NCI-H2107 treated with DMSO at 0.1 percent for 48 hours (cell line): Measurements from ENCODE around the gene ATP6V1F.

Experiments
- DNase-seq: peaks from one replicate; lab custom pipeline; 2025; ENCODE audit not compliant: unreplicated experiment; lab: John Stamatoyannopoulos, UW

Gene ATP6V1F, protein sequence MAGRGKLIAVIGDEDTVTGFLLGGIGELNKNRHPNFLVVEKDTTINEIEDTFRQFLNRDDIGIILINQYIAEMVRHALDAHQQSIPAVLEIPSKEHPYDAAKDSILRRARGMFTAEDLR

DNA sequence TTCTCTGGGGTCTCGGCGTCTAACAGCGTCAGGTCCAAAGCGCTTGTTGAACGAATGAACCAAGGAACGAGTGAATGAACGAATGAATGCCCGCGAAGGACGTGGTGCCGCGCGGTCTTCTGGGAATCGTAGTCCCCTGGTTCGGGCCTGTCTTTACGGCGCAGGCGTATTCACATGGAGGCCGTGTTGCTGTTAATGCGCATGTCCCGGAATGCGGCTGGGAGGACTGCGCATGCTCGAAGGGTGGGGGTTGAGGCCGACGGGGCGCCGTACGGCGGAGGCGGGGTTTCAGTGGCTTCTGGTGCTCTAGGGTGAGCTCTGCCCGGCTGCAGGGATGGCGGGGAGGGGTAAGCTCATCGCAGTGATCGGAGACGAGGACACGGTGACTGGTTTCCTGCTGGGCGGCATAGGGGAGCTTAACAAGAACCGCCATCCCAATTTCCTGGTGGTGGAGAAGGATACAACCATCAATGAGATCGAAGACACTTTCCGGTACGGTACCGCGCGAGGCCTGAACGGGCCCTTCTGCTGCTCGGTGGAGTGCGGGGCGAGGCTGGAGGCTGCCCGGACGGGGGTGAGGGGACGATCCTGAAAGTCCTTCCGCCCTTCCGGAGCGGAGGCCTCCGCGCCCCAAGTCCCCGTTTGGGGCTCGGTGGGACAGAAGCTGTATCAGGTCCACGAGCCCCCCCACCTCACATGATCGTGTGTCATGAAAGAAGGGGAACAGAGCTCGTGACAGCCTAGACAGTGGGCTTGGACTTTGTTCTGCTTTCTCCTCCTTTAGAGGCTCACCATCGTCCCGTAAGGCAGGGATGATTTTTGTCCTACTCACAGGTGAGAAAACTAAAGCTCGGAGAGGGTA lies at the start of gene ATP6V1F:
TSS of gene ATP6V1F (plus strand) at position 286 of the 862 bp plus-strand sequence. CDS start at position 335, 49 bp downstream.
- DNase-seq = peak; percentile 98

DNA sequence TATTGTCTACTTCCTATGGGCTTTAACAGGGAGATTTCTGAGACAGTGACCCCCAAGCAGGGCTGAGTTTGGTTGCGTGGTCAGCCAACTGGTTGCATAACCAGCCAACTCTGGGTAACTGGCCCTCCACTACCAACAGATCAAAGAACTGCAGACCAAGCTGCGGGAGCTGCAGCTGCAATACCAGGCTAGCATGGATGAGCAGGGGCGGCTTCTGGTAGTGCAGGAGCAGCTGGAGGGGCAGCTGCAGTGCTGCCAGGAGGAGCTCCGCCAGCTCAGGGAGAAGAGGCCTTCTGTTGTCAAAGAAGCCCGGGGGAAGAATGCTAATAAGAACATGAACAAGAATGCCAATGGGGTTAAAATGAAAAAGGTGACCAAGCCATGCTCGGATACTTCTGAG lies 48.2 kb upstream of the ATP6V1F start:
- DNase-seq = no peak

DNA sequence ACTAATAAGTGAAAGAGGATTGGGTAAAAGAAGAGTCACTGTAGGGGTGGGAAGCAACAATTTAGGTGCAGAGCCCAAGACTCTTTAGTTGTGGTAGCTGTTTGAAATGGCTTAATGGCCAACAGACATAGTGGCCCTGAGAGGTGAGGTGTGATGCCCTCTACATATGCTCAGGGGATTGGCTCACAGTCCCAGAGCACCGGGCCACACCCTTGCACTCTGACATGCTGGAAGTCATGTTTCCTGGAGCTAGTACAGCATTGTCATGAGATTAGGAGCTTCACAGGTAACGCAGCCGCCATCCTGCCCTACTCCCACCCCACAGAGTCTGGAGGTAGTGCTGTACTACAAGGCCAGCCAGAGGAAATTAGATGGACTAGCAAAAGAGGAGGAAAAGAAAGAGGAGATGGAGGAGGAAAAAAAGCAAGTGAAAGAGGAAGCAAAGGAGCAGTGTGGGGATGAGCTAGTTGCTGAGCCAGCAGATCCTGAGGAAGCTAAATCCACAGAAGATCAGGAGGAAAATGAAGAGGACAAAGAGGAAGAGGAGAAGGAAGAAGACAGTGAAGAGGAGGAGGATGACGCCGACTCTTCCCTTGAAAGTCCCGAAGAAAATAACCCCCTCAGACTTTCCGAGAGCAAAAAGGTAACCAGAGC lies 47.2 kb upstream of the ATP6V1F start:
- no peak for DNase-seq

DNA sequence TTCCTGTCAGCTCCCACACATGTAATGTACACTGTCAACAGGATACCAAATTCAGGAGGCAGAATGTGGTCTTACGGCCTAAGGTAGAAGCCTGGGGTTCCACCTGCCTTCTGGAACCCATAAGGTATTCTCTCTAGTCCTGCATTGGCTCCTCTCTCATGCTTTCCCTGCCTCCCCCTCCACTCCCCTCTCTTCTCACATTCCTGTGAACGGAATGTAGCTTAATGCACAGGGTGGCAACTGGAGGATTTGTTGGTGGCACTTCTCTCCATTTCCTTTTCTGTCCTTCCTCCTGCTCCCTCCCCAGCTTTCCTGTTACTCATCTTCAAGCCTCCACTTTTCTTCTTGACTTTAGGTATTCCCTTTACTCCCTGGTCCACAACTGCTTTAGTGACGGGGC lies 44.0 kb upstream of the ATP6V1F start:
- DNase-seq = no peak

DNA sequence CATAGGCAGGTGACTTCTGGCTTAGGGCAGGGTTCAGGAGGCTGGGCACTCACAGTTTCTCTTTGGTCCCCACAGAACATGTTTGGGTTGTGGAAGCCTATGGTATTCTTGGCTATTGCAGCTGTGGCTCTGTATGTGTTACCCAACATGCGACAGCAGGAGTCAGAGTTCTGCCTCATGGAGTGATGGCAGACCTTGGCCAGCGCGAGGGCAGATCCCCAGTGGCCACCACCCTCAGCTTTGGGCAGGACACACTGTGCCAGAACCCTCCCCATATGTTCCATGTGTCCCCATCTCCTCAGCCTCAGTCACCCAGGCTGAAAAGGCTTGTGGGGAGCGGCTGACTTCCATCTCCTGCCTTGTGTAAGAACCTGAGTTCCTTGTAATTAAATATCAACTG lies 40.9 kb upstream of the ATP6V1F start:
- DNase-seq = no peak

DNA sequence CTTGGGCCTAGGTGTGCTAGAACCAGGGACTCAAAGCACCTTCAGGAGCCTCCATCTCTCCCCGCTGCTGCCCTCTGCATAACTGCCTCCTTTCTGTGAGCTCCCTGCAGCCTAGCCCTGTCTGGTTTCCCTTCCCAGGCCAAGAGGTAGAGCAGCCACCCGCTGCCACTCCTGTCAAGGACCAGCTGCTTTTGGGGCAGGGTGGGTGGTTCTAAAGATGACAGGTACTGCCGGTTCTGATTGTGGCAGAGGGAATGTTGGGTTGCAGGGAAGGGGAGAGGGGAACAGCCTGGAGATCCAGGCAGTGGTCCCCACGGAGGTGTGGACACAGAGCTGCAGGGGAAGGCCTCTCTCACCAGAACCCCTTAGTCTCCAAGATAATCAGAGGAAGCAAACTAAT lies 36.1 kb upstream of the ATP6V1F start:
- DNase-seq = no peak

DNA sequence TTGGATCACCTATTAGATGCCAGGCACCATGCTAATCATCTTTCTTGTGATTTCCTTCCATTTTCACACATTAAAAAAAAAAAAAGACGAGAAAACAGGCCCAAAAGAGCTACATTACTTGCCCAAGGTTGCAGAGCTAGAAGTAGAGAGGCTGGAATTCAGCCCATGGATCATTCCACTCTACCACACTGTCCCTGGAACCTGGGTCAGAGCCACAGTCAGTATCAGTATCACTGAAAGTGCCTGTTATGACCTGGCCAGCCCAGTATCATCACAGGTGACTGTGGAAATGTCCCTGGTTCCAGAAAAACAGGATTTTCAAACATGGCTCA lies 35.8 kb upstream of the ATP6V1F start:
- DNase-seq = no peak

DNA sequence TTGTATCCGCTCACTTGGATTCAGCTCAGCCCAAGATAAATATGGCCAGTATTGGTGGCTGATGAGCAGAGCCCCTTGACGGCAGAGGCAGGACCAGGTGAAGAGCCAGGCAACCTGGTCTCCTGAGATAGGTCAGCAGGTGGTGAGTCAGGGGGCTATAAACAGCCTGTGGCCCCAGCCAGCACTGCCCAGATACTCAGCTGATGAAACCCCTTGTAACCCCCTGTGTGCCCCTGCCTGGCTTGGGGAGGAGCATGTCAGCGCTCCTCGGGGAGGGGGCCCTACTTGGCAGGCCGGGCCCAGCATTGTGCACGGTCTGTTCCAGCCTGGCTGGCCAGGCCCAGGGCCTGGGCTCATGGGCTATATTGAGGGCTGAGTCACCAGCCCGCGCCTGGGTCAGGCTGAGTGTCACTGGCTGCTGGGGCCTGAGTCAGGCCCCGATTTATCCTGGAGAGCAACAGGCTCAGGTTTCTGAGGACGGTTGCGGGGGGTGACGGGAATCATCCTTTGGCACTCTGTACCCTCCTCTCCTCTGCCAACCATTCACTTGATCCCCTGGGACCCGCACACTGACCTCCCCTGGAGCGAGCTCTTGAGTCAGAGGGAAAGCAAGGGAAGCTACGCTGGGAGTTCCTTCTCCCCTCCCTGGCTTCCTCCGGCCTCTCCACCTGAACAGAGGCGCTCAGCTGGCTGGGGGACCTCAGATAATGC lies 35.3 kb upstream of the ATP6V1F start:
- DNase-seq = peak; percentile 8

DNA sequence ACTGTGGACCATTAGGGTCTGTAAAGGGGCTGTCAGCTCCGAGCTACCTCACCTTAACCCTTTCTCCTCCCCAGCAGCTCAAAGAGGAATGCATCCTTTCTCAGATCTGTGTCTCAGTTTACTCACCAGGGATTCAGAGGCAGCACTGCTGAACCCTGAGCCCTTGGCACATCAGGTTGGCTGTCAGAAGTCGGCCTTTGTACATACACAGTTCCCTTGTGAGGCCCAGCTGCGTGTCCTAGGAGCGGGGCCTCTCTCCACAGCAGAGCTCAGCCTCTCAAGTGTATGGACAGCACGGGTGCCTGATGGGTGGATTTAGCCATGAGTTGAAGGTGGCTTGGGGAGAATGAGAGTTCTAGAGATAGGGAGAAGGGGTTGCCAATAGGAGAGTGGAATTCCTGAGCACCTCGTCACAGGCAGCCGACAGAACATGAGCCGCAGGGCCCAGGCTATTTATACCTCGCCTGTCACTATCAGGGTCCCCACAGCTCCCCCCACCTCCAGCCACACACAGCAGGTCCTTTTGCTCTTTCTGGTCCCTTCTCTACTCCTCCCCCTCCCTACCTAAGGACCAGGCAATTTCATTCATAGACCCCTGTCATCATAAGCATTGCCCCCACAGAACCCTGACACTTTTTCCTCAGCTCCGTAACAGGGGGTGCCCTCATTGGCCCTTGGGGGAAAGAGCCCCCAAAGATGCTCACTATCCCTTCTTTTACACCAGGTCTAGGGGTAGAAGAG lies 34.5 kb upstream of the ATP6V1F start:
- DNase-seq = no peak

DNA sequence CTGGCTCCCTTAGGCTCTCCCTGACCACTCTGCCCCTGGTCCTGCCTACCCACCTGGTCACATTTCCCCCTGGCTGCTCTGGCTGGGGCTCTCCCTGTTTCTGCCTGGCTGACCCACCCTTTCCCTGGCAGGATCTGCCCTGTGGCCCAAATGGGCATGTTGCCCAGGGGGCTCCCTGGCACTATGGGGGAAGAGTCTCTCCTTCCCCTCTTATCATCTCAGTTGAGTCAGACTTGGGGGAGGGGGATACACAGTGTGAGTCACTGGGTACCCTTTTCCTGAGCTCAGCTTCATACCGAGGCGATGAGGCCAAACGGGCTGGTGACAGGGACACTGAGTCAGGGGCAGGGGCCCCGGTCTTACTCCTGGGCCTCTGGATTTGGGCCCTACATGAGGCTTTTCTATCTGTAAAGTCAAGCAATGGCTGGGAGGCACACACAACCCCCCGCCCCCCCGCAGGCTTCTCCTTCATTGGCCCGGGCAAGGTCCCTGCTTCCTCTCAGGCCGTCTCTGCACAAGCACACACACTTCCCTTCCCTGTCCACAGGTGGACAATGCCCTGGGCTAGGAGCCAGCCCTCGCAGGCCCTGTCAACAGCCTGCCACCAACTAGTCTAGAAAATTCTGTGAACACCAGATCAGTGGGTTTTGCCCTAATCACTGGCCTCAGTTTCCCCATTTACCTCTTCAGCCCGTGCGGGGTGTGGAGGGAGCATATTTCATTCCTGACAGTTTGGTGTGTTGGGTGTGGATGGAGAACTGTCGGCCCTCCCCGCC lies 33.1 kb upstream of the ATP6V1F start:
- DNase-seq = no peak

DNA sequence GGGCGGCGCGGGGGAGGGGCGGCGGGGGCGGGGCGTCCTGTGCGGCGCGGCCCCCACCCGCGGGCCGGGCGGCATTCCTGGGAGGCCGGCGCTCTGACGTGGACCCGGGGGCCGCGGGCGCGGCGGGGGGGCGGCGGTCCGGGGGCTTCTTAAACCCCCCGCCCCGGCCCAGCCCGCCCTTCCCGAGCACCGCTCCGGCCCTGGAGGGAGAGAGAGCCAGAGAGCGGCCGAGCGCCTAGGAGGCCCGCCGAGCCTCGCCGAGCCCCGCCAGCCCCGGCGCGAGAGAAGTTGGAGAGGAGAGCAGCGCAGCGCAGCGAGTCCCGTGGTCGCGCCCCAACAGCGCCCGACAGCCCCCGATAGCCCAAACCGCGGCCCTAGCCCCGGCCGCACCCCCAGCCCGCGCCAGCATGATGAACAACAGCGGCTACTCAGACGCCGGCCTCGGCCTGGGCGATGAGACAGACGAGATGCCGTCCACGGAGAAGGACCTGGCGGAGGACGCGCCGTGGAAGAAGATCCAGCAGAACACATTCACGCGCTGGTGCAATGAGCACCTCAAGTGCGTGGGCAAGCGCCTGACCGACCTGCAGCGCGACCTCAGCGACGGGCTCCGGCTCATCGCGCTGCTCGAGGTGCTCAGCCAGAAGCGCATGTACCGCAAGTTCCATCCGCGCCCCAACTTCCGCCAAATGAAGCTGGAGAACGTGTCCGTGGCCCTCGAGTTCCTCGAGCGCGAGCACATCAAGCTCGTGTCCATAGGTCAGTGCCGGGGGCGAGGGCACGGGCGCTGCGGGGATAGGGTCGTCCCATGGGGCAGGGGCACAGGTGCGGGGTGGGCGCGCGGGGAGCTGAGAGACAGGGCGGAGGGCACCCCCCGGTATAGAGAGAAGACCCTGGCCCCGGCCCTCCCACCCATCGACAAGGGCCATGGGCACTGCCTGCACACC lies 32.2 kb upstream of the ATP6V1F start, which contains the start of gene FLNC:
TSS of gene FLNC (plus strand) at position 176 of the 947 bp plus-strand sequence. CDS start at position 408, 232 bp downstream.
- no peak for DNase-seq

DNA sequence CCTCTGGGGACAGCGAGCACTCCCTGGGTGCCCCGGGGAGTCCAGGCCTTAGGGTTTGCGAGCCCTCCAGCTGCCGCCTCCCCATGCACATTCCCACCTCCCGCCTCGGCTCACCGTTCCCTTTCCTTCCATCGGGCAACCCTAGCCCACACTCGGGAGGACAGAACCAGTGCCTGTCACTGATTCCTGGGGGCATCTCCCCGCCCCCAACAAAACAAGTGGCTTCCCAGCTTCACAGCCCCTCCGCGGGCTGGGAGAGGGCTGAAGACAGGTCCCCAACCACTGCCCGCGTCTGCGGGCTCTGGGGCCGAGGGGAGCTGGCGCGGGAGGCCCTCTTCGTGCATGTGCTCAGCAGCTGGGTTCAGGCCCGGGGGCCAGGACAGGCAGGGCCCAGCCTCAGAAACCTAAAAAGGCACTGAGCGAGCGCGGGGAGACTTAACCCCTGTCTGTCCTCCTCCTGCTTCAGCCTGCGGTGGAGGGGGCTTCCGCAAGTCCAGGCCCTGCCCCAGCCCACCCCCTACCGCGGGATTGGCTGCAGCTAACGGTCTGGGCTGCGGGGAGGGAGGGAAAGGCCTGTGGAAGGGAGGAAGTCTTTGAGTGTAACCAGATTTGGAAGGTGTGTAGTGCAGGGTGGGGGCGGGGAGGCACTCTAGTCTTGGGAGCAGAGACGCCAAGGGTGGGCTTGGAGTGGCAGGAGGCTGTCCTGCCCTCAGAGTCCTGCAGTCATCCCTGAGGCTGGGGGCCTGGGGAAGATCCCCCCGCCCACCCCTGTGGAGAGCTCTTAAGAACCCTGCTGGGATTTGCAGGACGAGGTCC lies 31.3 kb upstream of the ATP6V1F start:
- no peak for DNase-seq

DNA sequence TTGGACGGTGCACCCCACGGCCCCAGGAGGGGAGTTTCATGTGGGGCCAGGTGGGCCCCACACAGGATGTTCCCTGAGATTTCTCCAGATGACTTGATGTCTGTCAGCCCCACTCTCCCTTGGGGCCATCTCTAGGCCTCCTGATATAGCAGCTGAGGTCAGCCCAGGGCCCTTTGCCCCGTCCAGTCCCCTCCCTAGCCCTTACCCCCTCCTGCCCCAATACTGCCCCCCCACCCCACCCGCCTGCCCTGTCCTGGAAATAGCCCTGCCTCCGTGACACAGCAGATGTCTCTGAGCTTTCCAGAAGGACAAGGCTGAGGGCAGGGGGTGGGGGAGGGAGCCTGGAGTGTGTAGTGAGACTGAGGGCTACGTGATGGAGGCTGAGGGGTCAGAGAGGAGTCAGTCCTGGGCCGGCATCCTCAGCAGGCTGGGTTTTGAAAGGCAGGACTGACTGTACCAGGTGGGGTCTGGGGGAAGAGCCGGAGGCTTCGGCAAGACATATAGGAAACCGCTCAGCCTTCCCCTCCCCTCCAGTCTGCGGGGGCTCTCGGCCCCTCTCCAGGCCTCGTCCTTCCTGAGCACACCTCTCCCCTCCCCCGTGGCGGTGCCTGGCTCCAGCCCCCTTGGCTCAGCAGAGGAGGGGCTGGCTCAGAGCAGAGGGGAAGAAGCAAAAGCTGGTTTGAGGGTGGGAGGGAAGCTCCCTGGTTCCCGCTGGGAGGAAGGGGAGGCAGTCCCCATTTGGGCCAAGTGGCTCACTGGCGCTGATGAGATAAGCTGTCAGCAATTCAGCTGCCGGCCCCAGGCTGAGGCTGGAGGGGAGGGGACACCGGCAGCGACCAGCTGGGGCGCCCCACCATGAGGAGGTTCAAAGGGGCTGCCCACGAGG lies 30.4 kb upstream of the ATP6V1F start:
- no peak for DNase-seq

DNA sequence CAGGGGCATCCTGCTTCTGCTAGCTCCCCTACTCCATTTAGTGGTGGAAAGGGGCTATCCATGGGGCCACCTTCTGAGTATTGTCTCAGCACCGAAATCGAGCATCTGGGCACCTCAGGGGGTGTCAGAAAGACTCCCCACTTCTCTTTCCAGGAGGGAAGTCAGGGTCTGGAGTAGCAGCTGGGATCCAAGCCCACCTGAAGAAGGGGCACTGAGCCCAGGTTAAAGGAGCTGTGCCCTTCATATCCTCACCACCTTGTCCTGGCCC lies 29.8 kb upstream of the ATP6V1F start:
- DNase-seq = no peak

DNA sequence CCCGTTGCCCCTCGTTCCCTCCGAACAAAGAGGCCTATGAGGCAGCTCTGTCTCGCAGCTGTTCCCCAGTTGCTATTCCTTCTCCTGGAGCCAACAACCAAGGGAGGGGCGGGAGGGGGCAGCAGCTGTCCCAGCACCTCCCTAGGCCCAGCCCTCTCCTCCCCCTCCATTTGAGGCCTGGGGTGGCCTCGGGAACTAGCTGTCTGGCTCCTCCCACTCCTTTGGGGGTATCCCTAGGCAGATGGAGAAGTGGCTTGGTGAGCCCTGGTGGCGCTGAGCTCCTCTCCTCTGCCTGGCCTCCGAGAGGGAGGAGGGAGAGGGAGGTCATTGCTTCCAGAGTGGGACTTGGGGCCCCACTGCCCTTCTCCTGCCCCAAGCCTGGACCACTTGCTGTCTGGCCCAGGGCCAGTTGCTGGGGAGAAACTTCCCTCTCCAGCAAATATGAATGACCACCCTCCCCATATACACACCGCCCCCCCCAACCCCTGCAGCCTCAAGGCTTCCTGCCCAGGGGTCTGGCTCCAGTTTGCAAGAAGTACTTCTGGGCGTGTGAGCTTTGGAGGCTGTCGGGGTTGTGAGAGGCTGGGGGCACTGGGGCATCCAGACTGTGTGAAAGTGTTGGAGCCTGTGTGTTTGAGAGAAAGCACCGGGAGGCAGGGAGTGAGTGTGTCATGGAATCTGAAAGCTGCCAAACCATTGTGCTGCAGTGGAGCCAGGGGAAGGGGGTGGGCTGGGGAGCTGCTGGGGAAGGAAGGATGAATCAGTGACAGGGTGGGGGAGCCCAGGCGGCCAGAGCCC lies 29.3 kb upstream of the ATP6V1F start:
- peak; percentile 54 for DNase-seq

DNA sequence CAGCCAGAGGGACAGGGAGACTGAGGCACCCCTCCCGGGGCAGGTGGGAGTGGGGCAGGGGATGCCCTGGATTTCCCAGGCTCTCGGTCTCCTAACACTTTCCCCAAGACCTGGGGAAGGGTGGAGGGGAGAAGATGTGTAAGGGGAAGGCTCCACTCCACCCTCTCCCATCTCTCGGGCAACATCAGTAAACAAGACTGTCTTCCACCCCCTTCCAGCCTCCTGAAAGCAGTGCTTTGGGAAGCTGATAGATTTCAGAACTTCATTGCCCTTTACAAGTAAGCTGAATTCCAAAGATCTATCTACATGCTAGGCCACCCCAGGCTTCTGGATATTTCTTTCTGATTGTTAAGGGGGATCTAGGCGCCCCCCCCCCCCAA lies 28.7 kb upstream of the ATP6V1F start:
- DNase-seq = no peak
